ENCODE results near the gene LSM14A. TPM values are rescaled to one million over a fixed set of nuclear protein-coding genes. Genes with fewer than 3 reads are reported as not detected.

Gene LSM14A
- total and polyA plus RNA-seq, 9 of the 15 experiments (the other 6 are each of a cell fraction or from before 2014, with no cell fraction given) = 19.5 to 150 (median 95.1) TPM

DNA sequence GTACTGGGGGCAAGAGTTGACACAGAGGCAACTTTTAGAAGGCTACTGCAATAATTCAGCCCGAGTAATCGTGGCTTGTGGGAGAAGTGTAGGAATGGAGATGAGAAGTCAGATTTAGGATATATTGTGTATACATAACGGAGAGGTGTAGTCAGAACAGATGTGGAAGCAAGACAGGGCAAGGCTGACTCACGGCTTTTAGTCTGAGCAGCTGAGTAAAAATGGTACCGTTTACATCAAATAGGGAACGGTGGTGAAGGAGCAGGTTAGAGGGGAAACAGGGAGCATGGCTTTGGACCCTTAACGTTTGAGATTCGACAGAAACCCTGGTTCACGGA lies 796 bp upstream of the LSM14A start:
- peaks cover 12% of the 10 kb centered on the region for H4K20me1 ChIP-seq (replicated peaks; ENCODE audit: control insufficient read depth, insufficient read depth, low read length)
- peak overlapping the region; percentile 97 for H2AFZ ChIP-seq (ENCODE audit: low read depth, low read length)
- H3K36me3 ChIP-seq (ENCODE audit: control insufficient read depth, insufficient read depth, low read length) = peaks cover 9% of the 10 kb centered on the region; the same call in 2 of the 3 replicates
- peak overlapping the region; percentile 96 for H3K4me3 ChIP-seq
- peak overlapping the region; percentile 99 to 100 for H3K9ac ChIP-seq (ENCODE audit: insufficient read depth in 1 of 2, low read depth in 2 of 2, low read length in 2 of 2)
- intact Hi-C loops (cut with micrococcal nuclease) (loop anchor here (5.0 kb wide), 1 partner anchor 46 kb away; no protein-coding TSS in a partner anchor), in situ Hi-C loops (cut with MboI) (no loop called here)
- H3K79me2 ChIP-seq (ENCODE audit: control insufficient read depth, insufficient read depth, low read length) = peaks cover 51% of the 10 kb centered on the region
- FAIRE-seq (peak; percentile 61), DNase-seq (ENCODE audit: extremely low read depth in 1 of 4, low spot score in 3 of 4) (peak in 1 of 4 experiments; percentile 54), ATAC-seq (peak; percentile 44)
- 5% methylated on average over 9 of the region's 9 CpGs for WGBS (ENCODE audit: insufficient coverage, low coverage, missing lambda C conversion rate)
- POLR2A ChIA-PET = interaction anchor here (0.5 to 1.7 kb wide), 10 partner anchors 9 to 388 kb away, joined by 3 to 8 read pairs (median 4); no protein-coding TSS in a partner anchor
- H3K4me1 ChIP-seq (replicated peaks in 1 of 2; ENCODE audit: control insufficient read depth in 2 of 2, insufficient read depth in 2 of 2, low read length in 2 of 2) = peaks cover 21 to 23% of the 10 kb centered on the region in 2 experiments
- no peaks in the 10 kb centered on the region for H3K27me3 ChIP-seq (ENCODE audit: control insufficient read depth in 2 of 2, insufficient read depth in 2 of 2, low read length in 2 of 2)
- H3K4me2 ChIP-seq (ENCODE audit: insufficient read depth, low read length) = peak overlapping the region; percentile 90
- peak overlapping the region; percentile 91 for H3K27ac ChIP-seq (ENCODE audit: extremely low read depth, low read depth, low read length)
- CTCF ChIA-PET (ENCODE audit: low intra/inter-chr PET ratio) = interaction anchor here (0.7 kb wide), 2 partner anchors 12 to 394 kb away, joined by 3 to 5 read pairs; no protein-coding TSS in a partner anchor
- no peaks in the 10 kb centered on the region for H3K9me1 ChIP-seq (ENCODE audit: control insufficient read depth, insufficient read depth, low read length)
- no TSS peak for BruUV-seq (replicated peaks)
- no peaks in the 10 kb centered on the region for H3K9me3 ChIP-seq (replicated peaks; ENCODE audit: control insufficient read depth, insufficient read depth, low read depth, low read length)
- TF ChIP-seq EP300 (IDR thresholded peaks at IDR 0.05; ENCODE audit: low read length) (peak; percentile 26; the same call in 1 of the 2 replicates), MEIS2 (IDR thresholded peaks at IDR 0.05; ENCODE audit: partially characterized antibody) (peak; percentile 10), ZNF592 (IDR thresholded peaks at IDR 0.05) (no peak), PTTG1 (tag; IDR thresholded peaks at IDR 0.05; ENCODE audit: low read depth) (0 out of 2 replicates have a peak, but pooled peaks have one; percentile 32), PYGO2 (tag; IDR thresholded peaks at IDR 0.05) (no peak), ZNF316 (IDR thresholded peaks at IDR 0.05) (0 out of 2 replicates have a peak, but pooled peaks have one; percentile 1), SIX5 (IDR thresholded peaks at IDR 0.05; ENCODE audit: borderline replicate concordance in 1 of 2, insufficient read depth in 1 of 2, low read depth in 1 of 2, low read length in 2 of 2) (no peak), PHF21A (IDR thresholded peaks at IDR 0.05; ENCODE audit: borderline replicate concordance, low read depth) (no peak), ZBTB8A (IDR thresholded peaks at IDR 0.05; ENCODE audit: partially characterized antibody) (no peak), EHMT2 (IDR thresholded peaks at IDR 0.05) (peak; percentile 54; the same call in 1 of the 2 replicates), NR2C1 (IDR thresholded peaks at IDR 0.05) (no peak), NR2C1 (tag; IDR thresholded peaks at IDR 0.05) (peak; percentile 43; the same call in 1 of the 2 replicates), NBN (IDR thresholded peaks at IDR 0.05; ENCODE audit: low read depth) (0 out of 2 replicates have a peak, but pooled peaks have one; percentile 52), NFIX (CRISPR knock-in tag; IDR thresholded peaks at IDR 0.05; ENCODE audit: low read depth) (no peak), ZBTB7A (IDR thresholded peaks at IDR 0.05; ENCODE audit: borderline replicate concordance, control insufficient read depth, low read depth, low read length) (no peak), ZNF79 (CRISPR knock-in tag; IDR thresholded peaks at IDR 0.05; ENCODE audit: low read depth) (no peak), ZNF263 (CRISPR knock-in tag; IDR thresholded peaks at IDR 0.05; ENCODE audit: borderline replicate concordance) (0 out of 2 replicates have a peak, but pooled peaks have one; percentile 9), HMGN3 (IDR thresholded peaks at IDR 0.05; ENCODE audit: borderline replicate concordance, extremely low read depth, insufficient read length, low read depth, low read length) (no peak)
- TF ChIP-seq, protein P1, sequence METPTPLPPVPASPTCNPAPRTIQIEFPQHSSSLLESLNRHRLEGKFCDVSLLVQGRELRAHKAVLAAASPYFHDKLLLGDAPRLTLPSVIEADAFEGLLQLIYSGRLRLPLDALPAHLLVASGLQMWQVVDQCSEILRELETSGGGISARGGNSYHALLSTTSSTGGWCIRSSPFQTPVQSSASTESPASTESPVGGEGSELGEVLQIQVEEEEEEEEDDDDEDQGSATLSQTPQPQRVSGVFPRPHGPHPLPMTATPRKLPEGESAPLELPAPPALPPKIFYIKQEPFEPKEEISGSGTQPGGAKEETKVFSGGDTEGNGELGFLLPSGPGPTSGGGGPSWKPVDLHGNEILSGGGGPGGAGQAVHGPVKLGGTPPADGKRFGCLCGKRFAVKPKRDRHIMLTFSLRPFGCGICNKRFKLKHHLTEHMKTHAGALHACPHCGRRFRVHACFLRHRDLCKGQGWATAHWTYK (CRISPR knock-in tag; IDR thresholded peaks at IDR 0.05) = no peak

All from K562 (cell line).